SU-DHL-6 (cell line): Measurements from ENCODE around the gene PLEKHA5.

Experiments used
- H2AFZ ChIP-seq: fragments of 200-600 bp; sonication (generic); 2 replicates; pipeline ENCODE4 v1.6.1; 2014; ENCODE audit warnings: low read depth, mild to moderate bottlenecking, moderate library complexity, mixed read lengths, antibody characterized with exemption, low read length; ENCODE audit not compliant: severe bottlenecking
- H3F3A ChIP-seq: fragments of 200-600 bp; shearing (Covaris generic); 2 replicates; pipeline ENCODE4 v1.6.0; 2016; ENCODE audit warnings: antibody characterized with exemption, mild to moderate bottlenecking; ENCODE audit not compliant: insufficient read depth
- H3K27ac ChIP-seq: fragments of 200-600 bp; sonication (generic); 2 replicates; pipeline ENCODE4 v1.5.1; 2016; ENCODE audit warnings: low read depth, mild to moderate bottlenecking, low read length, moderate library complexity, mixed read lengths
- H3K27me3 ChIP-seq: fragments of 200-600 bp; sonication (generic), shearing (Covaris generic); 2 replicates; pipeline ENCODE4 v1.6.0; 2014; ENCODE audit warnings: mild to moderate bottlenecking, low read length
- H3K36me3 ChIP-seq: fragments of 200-600 bp; sonication (generic); 2 replicates; pipeline ENCODE4 v1.6.1; 2014; ENCODE audit warnings: mild to moderate bottlenecking, low read length, mixed read lengths
- H3K4me2 ChIP-seq: fragments of 300-600, 200-600 bp; shearing (Covaris generic), sonication (generic); 2 replicates; pipeline ENCODE4 v1.6.0; 2014; ENCODE audit warnings: low read length, low read depth, mild to moderate bottlenecking; ENCODE audit not compliant: poor library complexity, severe bottlenecking
- H3K4me3 ChIP-seq: fragments of 200-600 bp; sonication (generic); 2 replicates; pipeline ENCODE4 v1.5.1; 2014; ENCODE audit warnings: antibody characterized with exemption, low read length, mild to moderate bottlenecking, mixed read lengths; ENCODE audit not compliant: insufficient read depth, poor library complexity, severe bottlenecking
- H3K79me2 ChIP-seq: fragments of 200-600 bp; sonication (generic); 2 replicates; pipeline ENCODE4 v1.6.1; 2014; ENCODE audit warnings: mild to moderate bottlenecking, low read length, moderate library complexity; ENCODE audit not compliant: insufficient read depth
- H3K9ac ChIP-seq: fragments of 200-600 bp; sonication (generic); 2 replicates; pipeline ENCODE4 v1.7.0; 2014; ENCODE audit warnings: mild to moderate bottlenecking, low read length
- H3K9me2 ChIP-seq: fragments of 200-600 bp; sonication (generic); replicated peaks from 2 replicates; pipeline ENCODE4 v1.6.1; 2014; ENCODE audit warnings: low read length; ENCODE audit not compliant: insufficient read depth
- H3K9me3 ChIP-seq: fragments of 200-600 bp; sonication (generic); 2 replicates; pipeline ENCODE4 v1.6.1; 2014; ENCODE audit warnings: low read length, mixed read lengths; ENCODE audit not compliant: insufficient read depth
- H4K20me1 ChIP-seq: fragments of 200-600 bp; sonication (generic); 2 replicates; pipeline ENCODE4 v1.6.1; 2014; ENCODE audit warnings: low read depth, mild to moderate bottlenecking, antibody characterized with exemption, low read length, moderate library complexity, mixed read lengths
- CTCF ChIP-seq: fragments of 200-600 bp; sonication (generic); IDR thresholded peaks from one replicate; pipeline ENCODE4 v1.5.1; 2017; ENCODE audit warnings: antibody characterized with exemption, mild to moderate bottlenecking, low read length, moderate library complexity; ENCODE audit not compliant: insufficient read depth, poor library complexity, severe bottlenecking
- EZH2phosphoT487 ChIP-seq: fragments of 200-600 bp; sonication (generic), shearing (Covaris generic); conservative IDR thresholded peaks from 2 replicates; pipeline ENCODE4 v1.6.1; 2018; ENCODE audit warnings: mild to moderate bottlenecking, antibody characterized with exemption, low read length, moderate library complexity, mixed read lengths

The PLEKHA5 gene

GRCh38 chr12:19245666-19246065, 116.1 kb downstream of the PLEKHA5 start:
- no peak overlapping the region for H3K9ac ChIP-seq
- no peaks in the 10 kb centered on the region for H3K27me3 ChIP-seq
- no peaks in the 10 kb centered on the region for H3F3A ChIP-seq
- TF ChIP-seq EZH2phosphoT487: no peak
- TF ChIP-seq CTCF: no peak
- no peak overlapping the region for H3K27ac ChIP-seq
- H3K4me3 ChIP-seq: no peak overlapping the region
- H3K79me2 ChIP-seq: no peaks in the 10 kb centered on the region
- no peaks in the 10 kb centered on the region for H3K9me2 ChIP-seq
- no peaks in the 10 kb centered on the region for H3K9me3 ChIP-seq
- no peak overlapping the region for H2AFZ ChIP-seq
- no peaks in the 10 kb centered on the region for H3K36me3 ChIP-seq
- no peak overlapping the region for H3K4me2 ChIP-seq
- H4K20me1 ChIP-seq: no peaks in the 10 kb centered on the region

GRCh38 chr12:19246933-19247332, 117.4 kb downstream of the PLEKHA5 start:
- no peak for TF ChIP-seq CTCF
- TF ChIP-seq EZH2phosphoT487: no peak
- H3F3A ChIP-seq: no peaks in the 10 kb centered on the region
- no peak overlapping the region for H3K27ac ChIP-seq
- H3K9ac ChIP-seq: no peak overlapping the region
- no peaks in the 10 kb centered on the region for H3K79me2 ChIP-seq
- no peak overlapping the region for H3K4me3 ChIP-seq
- H3K4me2 ChIP-seq: no peak overlapping the region
- no peaks in the 10 kb centered on the region for H3K27me3 ChIP-seq
- H2AFZ ChIP-seq: no peak overlapping the region
- no peaks in the 10 kb centered on the region for H3K9me3 ChIP-seq
- H3K36me3 ChIP-seq: no peaks in the 10 kb centered on the region
- H3K9me2 ChIP-seq: no peaks in the 10 kb centered on the region
- no peaks in the 10 kb centered on the region for H4K20me1 ChIP-seq

GRCh38 chr12:19248929-19249602, 119.5 kb downstream of the PLEKHA5 start:
- no peaks in the 10 kb centered on the region for H3F3A ChIP-seq
- no peaks in the 10 kb centered on the region for H3K27me3 ChIP-seq
- TF ChIP-seq EZH2phosphoT487 (no peak), CTCF (no peak)
- H3K9ac ChIP-seq: no peak overlapping the region
- no peaks in the 10 kb centered on the region for H3K79me2 ChIP-seq
- no peaks in the 10 kb centered on the region for H4K20me1 ChIP-seq
- H3K4me3 ChIP-seq: no peak overlapping the region
- H3K27ac ChIP-seq: no peak overlapping the region
- no peaks in the 10 kb centered on the region for H3K9me2 ChIP-seq
- H3K4me2 ChIP-seq: no peak overlapping the region
- H2AFZ ChIP-seq: no peak overlapping the region
- H3K36me3 ChIP-seq: no peaks in the 10 kb centered on the region
- H3K9me3 ChIP-seq: no peaks in the 10 kb centered on the region
